HG03066 (cell line): ENCODE data around the gene GPR18.
"Not testable (repeated sequence)": the region's sequence is repeated elsewhere in the genome, so short reads cannot be mapped to it uniquely, and the experiment has no call there.

Experiments used
- ATAC-seq: cut with Tn5 transposase; IDR thresholded peaks from one replicate; pipeline ENCODE4 v1.9.1; 2021; ENCODE audit warnings: low read depth; ENCODE audit not compliant: unreplicated experiment

Gene GPR18

GRCh38 chr13:99214232-99214631 lies 43.9 kb downstream of the GPR18 start:
- ATAC-seq: peak; percentile 80

GRCh38 chr13:99211421-99212035 lies 46.7 kb downstream of the GPR18 start:
- no peak for ATAC-seq

- not testable (repeated sequence) for ATAC-seq
Measured at GRCh38 chr13:99210627-99211026, 47.6 kb downstream of the GPR18 start.

GRCh38 chr13:99208845-99209527 lies 49.2 kb downstream of the GPR18 start:
- no peak for ATAC-seq

GRCh38 chr13:99208185-99208584 lies 50.0 kb downstream of the GPR18 start:
- ATAC-seq: no peak

- ATAC-seq: no peak
Measured at GRCh38 chr13:99207511-99207910, 50.7 kb downstream of the GPR18 start.

- no peak for ATAC-seq
Measured at GRCh38 chr13:99206873-99207272, 51.3 kb downstream of the GPR18 start.

- ATAC-seq: no peak
Measured at GRCh38 chr13:99206226-99206625, 52.0 kb downstream of the GPR18 start.

- ATAC-seq: no peak
Measured at GRCh38 chr13:99205621-99206220, 52.5 kb downstream of the GPR18 start.
